EH (cell line): ENCODE measurements around the gene SELENOK.
A peak's percentile ranks its signal among the peaks of the same experiment; 100 is the strongest.
"Not testable (repeated sequence)": the region's sequence is repeated elsewhere in the genome, so short reads cannot be mapped to it uniquely, and the experiment has no call there.

ENCODE experiments used
- DNase-seq: peaks from one replicate; pipeline ENCODE4 v3.0.0-alpha.2; 2015; ENCODE audit warnings: low read depth

The SELENOK gene

GRCh38 chr3:53891497-53892285, at the start of gene SELENOK:
SELENOK (minus strand) TSS chr3:53891859.
- peak; percentile 100 for DNase-seq

DNA sequence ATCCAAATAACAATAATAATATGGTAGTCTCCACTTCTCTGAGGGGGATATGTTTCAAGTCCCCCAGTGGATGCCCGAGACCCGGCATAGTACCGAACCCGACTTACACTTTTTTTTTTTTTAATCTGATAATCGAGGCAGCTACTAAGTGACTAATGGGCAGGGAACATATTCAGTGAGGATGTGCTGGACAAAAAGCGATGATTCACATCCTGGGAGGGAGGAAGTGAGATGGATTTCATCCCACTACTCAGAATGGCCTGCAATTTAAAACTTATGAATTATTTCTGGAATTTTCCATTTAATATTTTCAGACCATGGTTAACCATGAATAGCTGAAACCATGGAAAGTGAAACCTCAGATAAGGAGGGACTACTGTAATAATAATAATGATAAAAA, 49.5 kb upstream of the SELENOK start:
- peak; percentile 72 for DNase-seq

DNA sequence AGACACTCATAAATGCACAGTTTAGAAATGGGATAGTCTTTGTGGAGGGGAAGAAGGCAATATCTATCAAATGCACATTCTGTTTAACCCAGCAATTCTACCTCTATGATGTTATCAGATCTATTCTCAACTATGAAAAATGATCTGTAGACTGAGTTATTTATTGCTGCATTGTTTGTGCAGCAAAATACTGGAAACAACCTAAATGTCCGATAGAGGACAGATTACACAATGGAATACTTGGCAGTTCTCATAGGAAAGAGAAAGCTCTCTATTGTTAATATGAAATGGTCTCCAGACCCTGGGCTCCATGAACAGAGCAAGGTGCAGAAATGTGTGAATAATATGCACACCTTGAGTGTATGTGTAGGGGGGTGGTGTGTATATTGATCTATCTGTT, 49.0 kb upstream of the SELENOK start:
- DNase-seq = no peak

GRCh38 chr3:53939813-53940212, 48.2 kb upstream of the SELENOK start:
- DNase-seq = no peak

GRCh38 chr3:53939086-53939582, 47.5 kb upstream of the SELENOK start:
- DNase-seq = no peak

GRCh38 chr3:53938645-53939044, 47.0 kb upstream of the SELENOK start:
- peak; percentile 56 for DNase-seq

- no peak for DNase-seq
Observed at GRCh38 chr3:53936347-53936746, 44.7 kb upstream of the SELENOK start.

GRCh38 chr3:53935283-53935901, 43.7 kb upstream of the SELENOK start:
- no peak for DNase-seq

DNA sequence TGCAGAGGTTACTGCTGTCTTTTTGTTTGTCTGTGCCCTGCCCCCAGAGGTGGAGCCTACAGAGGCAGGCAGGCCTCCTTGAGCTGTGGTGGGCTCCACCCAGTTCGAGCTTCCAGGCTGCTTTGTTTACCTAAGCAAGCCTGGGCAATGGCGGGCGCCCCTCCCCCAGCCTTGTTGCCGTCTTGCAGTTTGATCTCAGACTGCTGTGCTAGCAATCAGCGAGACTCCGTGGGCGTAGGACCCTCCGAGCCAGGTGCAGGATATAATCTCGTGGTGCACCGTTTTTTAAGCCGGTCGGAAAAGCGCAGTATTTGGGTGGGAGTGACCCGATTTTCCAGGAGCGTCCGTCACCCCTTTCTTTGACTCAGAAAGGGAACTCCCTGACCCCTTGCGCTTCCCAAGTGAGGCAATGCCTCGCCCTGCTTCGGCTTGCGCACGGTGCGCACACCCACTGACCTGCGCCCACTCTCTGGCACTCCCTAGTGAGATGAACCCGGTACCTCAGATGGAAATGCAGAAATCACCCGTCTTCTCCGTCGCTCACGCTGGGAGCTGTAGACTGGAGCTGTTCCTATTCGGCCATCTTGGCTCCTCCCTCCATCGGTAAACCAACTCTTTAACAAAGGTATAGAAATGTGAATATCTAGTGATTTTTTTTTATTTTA, 35.7 kb upstream of the SELENOK start:
- DNase-seq = not testable (repeated sequence)

DNA sequence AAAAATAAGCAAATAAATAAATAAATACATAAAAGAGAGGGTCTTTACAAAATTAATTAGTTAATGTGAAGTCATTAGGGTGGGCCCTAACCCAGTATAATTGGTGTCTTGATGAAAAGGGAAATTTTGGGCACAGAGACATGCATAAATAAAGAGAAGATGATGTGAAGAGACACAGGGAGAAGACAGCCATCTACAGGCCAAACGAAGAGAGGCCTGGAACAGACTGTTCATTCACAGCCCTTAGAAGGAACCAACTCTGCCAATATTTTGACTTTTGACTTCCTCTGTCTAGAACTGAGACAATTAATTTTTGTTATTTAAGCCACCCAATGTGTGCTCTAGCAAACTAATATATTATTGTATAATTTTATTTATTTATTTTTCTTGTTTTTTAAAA, 29.6 kb upstream of the SELENOK start:
- peak; percentile 41 for DNase-seq

DNA sequence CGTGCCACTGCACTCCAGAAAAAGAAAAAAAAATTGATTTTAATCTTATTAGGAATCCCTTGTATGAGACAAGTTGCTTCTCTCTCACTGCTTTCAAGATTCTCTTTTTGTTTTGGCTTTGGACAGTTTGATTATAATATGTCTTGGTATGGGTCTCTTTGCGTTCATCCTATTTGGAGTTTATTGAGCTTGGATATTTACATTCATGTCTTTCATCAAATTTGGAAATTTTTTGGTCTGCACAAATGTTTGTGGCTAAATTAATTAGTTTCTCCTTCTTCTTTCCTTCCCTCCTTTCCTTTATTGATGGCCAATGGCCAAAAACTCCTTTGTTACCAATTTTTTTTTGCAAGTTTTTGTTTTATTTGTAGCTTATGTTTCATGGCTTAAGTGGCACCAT, 28.1 kb upstream of the SELENOK start:
- no peak for DNase-seq

DNA sequence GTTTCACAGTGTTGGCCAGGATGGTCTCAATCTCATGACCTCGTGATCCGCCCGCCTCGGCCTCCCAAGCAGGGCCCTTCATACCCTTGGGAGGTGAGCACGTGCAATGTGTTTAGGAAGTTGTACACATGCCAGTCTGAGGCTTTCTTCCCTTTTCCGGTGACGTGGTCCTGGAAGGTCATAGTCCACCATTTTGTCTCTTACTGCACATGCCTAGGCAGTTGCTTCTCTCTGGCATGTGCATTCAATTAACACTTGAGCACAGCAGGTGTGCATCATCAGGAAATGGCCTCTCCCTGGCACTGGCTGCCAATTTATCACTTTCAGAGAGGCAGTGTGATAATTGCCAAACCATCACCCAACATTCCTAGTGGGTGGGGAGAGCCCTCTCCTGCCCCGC, 21.7 kb upstream of the SELENOK start:
- no peak for DNase-seq

DNA sequence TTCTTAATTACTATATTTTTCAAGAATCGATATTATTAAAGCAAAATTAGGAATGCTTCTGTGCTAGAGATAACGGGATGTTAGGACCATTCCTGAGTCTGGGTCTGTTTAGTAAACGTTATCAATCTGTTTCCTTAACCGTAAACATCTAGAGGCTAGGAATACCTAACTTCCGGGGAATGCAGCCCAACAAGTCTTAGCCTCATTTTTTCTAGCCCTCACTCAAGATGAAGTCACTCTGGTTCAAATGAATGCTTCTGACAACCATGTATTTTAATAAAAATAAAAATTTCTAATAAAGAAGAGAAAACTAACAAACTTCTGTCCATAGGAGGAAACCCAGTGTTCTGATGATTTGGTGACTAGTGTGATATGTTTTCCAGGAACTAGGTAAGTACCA, 11.1 kb upstream of the SELENOK start:
- DNase-seq = no peak

- no peak for DNase-seq
Observed at GRCh38 chr3:53902067-53902466, 10.4 kb upstream of the SELENOK start.

DNA sequence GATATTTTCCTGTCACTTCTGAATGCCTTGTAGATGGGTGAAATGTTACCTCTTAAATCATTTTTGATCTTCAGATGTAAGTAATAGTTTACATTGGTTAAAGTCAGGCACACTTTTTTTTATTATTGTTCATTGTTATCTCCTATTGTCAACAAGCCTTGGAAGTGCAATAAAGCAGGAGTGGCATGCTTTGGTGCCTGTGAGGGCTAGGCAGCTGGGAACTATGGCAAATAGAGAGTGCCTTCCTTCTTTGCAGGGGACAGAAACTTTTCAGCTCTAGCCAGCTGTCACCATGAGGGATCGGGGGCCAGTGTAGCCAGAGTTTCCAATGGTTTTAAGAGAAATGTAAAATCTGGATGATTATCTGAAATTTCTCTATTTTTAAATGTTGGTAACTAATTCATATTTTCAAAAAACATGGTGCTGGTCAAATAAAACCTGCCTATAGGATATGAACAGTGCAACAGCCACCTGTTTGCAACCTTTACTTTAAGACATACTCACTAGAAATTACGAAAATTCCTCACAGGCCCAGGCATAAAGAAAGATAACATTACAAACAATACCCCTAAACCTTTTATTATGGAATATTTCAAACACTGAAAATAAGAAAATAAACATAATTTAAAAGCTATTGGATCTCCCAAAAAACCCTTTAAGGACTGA, 9.1 kb upstream of the SELENOK start:
- DNase-seq = no peak

DNA sequence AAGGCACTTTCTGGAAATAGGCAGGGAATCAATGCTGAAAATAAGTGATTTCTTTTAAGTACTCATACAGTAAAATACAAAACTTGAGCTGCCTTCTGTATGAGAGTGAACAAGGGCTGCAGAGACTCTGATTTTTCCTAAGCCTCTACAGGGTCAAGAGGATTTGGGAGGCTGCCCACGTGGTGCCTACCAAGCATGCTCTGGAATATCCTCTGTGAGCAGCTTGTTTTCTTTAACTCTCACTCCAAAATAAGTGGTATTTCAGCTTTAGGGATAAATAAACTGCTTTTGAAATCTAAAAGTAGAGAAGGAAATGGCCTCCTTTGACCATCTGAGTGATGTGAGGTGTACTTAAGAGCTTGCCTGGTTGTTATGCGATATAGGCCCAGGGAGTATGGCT, 8.1 kb upstream of the SELENOK start:
- no peak for DNase-seq

- no peak for DNase-seq
Observed at GRCh38 chr3:53892286-53892637, 603 bp upstream of the SELENOK start.

GRCh38 chr3:53890726-53891475, 758 bp downstream of the SELENOK start:
- DNase-seq = peak; percentile 23

- DNase-seq = no peak
Observed at GRCh38 chr3:53888232-53888631, 3.4 kb downstream of the SELENOK start.

- no peak for DNase-seq
Observed at GRCh38 chr3:53887446-53887845, 4.2 kb downstream of the SELENOK start.

- DNase-seq = no peak
Observed at GRCh38 chr3:53885239-53885638, 6.4 kb downstream of the SELENOK start.

GRCh38 chr3:53884623-53885022, 7.0 kb downstream of the SELENOK start:
- no peak for DNase-seq
